Vagina (tissue), 2 donors: Measurements from ENCODE around the gene ITGA11.

Experiments
- CTCF ChIP-seq, 3 experiments: fragments of 450-650 bp in 2 of 3; fragments of 200-600 bp in 1 of 3; sonication (generic) in 1 of 3; IDR thresholded peaks; one replicate each; pipeline ENCODE4 v1.5.1; 2017 to 2019; ENCODE audit warnings: antibody characterized with exemption in 3 of 3, mild to moderate bottlenecking in 2 of 3, moderate library complexity in 2 of 3
- POLR2A ChIP-seq, 2 donors: fragments of 450-650 bp; IDR thresholded peaks; one replicate each; pipeline ENCODE4 v1.6.1; 2017; ENCODE audit warnings: antibody characterized with exemption in 2 of 2, mild to moderate bottlenecking in 2 of 2, moderate library complexity in 2 of 2

GRCh38 chr15:68356778-68357177 lies 75.2 kb downstream of the ITGA11 start:
- TF ChIP-seq CTCF (IDR thresholded peaks at IDR 0.05) (no peak), POLR2A (IDR thresholded peaks at IDR 0.05) (no peak)
